GM18870 (cell line): ENCODE measurements around the gene PRELP.
"Not testable (repeated sequence)": the region's sequence is repeated elsewhere in the genome, so short reads cannot be mapped to it uniquely, and the experiment has no call there.

ENCODE experiments used
- ATAC-seq: cut with Tn5 transposase; IDR thresholded peaks from one replicate; pipeline ENCODE4 v1.9.1; 2021; ENCODE audit warnings: moderate library complexity; ENCODE audit not compliant: unreplicated experiment

The PRELP gene

DNA sequence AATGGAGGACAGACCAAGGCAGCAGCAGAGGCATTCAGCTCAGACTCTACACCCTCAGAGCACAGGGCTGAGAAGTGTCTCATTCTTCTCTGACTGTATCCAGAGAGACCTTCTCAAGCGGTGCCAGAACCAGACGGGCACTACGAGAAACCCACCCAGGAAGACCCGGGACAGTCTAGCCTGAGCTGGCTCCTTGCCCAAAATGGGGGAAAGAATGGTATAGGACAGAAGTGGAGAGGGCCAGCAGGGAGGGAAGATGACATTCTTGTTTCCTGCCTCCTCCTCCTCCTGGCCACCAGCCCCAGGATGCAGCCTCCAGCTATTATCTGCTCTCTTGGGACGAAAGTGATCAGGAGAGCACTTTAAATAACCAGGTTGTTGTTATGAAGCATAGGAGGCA is 22.6 kb upstream of the PRELP start:
- ATAC-seq, result no peak

DNA sequence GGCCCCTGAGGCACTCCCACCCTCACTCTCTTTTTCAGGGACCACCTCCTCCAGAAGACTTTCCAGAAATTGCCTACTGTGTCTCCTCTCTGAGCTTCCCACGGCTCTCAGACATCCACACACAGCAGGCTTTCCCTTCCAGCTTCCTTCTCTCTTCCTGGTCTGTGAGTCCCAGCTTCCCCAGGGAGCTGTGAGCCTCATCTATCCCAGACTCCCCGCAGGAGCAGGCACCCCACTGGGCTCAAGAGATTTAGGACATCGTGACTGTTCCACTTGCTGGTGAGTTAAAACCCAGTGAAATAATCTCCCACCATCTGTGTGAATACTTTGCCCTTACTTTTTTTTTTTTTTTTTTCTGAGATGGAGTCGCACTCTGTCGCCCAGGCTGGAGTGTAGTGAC is 22.0 kb upstream of the PRELP start:
- ATAC-seq, result no peak

DNA sequence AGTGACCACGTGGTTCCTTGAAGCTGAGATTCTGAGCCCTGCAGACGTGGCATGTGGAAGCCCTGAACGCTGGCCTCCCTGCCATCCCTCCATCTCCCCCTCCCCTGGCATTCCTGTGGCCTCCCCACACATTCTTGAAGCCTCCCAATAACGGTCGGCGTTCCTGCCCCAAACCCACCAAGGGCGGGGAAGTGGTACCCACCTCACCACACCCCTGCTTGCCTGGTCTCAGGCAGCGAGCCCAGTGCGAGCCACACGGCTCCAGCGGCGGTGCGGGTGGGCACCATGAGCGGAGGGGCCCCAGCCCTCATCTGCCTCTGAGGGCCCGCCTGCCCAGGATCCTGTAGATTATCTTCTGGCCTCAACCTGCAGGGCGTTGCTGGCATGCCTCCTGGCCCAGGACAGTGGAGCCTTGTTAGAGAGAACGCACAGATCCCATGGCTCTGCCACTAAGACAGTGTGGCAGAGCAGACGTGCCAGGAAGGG is 20.6 kb upstream of the PRELP start:
- ATAC-seq, result no peak

DNA sequence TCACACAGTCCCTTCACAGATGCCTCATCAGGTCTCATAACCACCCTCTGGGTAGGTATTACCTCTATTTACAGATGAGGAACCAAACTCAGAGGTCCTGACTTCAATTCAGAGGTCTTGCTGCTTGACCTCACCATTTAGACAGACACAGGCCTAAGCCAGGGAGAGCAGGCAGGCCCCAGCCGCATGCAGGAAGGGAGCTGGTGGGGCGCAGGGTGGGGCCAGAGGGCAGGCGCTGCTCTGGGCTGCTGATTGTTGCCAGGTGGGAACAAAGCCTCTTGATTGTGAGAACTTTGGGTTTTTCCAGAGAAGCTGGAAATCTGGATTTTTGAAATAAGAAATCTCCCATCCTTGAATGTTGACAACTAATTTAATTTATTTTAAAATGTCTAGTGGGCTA is 19.9 kb upstream of the PRELP start:
- ATAC-seq, result no peak

DNA sequence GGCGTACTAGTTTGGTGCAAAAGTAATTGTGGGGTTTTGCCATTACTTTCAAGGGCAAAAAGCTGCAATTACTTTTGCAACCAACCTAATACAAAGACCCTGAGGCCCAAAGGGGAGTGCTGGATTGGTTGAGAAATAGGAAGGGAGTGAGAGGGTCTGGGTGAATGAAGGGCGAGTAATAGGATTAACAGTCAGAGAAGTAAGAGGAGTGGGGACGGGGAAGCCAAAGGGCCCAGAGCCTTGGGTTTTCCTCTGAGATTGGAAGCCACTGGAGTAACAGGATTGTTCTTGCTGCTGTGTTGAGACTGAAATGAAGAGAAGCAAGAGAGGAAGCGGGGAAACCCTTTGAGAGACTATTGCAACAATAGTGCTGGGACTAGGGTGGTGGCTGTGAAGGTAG is 19.0 kb upstream of the PRELP start:
- ATAC-seq, result no peak

DNA sequence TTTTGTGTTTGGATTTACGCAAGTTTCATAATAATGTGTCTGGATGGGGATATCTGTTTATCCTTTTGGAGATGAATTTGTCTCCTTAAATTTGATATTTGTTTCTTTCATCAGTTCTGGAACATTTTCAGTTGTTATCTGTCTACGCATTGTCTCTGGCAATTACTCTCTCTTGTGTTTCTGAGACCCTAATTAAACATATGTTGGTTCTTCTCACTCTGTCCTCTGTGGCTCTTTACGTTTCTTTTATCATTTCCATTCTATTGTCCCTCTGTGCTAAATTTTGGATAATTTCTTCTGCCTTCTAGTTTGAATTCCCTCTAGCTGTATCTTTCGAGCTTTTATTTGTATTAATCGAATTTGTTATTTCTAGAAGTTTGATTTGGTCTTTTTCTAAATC is 17.5 kb upstream of the PRELP start:
- ATAC-seq, result no peak

DNA sequence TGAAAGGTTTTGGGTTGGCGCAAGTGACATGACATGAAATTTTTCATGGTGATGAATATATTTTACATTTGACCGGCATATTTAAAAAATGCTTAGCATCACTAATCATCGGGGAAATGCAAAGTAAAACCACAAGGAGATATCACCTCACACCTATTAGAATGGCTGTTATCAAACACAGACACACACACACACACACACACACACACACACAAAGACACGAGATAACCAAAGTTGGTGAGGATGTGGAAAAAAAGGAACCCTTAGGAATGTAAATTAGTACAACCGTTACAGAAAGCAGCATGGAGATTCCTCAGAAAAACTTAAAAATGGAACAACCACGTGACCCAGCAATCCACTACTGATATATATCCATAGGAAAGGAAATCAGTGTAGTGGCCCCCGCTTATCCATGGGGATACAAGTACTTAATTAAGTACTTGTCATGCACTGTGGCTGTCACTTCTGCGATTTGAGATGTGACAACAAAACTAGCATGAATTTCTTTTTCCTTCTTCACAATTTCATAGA is 15.9 kb upstream of the PRELP start:
- ATAC-seq, result no peak

DNA sequence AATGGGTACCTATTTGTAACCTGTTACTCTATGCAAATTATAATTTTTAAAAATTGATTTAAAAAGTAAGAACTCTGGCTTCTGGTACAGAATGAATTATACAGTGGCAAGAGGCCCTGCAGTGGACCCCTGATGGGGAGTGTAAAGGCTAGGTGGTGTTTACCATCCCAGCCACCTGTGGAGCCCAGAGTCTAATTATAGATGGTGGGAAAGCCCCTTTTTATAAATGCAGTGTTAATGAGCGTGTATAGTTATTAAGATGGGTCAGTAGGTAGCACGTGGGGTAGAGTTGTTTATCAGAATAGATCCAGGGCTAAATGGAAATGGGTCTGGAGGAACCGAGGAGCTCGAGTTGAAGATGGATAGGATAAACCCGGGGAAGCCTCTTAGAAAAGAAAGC is 13.9 kb upstream of the PRELP start:
- ATAC-seq, result no peak

DNA sequence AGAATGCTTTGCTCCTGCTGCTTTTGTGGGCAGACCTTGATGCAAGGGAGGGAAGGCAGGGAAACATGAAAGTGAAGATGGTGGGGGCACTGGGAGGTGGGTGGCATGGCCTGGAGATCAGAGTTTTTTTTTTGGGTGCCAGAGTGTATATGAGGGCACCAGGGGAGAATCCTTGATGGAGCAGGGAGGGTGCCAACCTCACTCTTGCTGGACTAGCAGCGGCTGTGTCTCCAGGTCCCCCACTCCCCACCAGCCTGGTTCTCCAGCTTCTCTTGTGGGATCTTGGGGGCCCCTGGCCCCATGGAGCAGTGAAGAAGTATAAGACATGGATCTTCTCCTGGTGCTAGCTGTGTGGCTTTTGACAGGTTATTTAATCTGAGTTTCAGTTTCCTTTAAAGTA is 13.5 kb upstream of the PRELP start:
- ATAC-seq, result no peak

DNA sequence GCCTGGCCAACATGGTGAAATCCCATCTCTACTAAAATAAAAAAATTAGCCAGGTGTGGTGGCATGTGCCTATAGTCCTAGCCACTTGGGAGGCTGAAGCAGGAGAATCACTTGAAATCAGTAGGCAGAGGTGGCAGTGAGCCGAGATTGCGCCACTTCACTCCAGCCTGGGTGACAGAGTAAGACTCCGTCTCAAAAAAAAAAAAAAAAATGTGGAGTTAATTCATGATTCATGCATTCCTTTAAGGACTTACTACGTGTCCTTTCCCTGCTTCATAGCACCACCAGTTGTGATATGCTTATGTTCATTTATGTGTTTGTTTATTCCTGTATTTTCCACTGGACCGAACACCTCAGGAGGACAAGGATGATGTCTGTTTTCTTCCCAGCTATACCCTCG is 12.7 kb upstream of the PRELP start:
- ATAC-seq, result no peak

DNA sequence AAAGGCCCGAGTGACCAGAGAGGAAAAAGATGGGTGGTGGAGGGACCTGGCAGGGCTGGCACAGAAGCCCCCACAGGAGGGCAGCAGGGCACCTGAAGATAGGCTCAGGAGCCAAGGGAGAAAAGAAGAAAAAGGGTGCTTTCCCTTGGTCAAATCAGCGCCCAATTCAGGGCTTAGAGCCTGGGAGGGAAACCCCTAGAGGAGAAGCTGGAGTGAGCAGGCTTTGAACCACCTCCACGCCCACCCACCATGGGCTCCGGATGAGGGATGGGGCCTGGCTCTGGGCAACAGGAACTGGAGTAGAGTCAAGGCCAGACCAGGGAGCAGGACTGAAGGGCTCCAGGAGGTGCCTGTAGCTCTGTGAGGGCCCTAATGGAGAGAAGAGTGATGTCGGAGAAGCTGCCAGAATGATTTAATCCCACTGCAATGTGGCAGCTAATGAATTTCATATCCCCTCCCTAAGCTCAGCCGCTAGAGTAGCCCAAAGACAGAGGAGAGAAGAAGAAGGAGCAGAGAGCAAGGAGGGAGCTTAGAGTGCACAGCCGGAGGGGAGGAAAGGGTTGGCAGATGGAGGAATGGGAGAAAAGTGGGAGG is 12.0 kb upstream of the PRELP start:
- no peak for ATAC-seq

DNA sequence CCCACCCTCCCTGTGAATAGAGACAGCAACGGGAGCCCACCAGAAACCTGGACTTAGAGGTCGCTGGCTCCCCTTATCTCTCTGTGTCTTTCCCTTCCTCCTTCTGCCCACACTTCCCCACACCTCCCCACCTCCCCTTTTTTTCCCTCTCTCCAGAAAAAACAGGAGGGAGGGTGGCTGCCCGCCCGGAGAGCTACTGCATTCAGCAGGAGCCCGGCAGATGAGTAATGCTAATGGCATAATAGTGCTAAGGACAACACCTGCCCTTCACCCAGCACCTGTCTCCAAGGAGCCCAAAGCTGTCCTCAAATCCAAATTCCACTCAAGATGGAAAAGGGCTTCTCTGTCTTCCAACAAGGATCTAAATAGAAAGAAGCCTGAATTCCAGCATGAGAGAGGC is 11.4 kb upstream of the PRELP start:
- ATAC-seq, result no peak

DNA sequence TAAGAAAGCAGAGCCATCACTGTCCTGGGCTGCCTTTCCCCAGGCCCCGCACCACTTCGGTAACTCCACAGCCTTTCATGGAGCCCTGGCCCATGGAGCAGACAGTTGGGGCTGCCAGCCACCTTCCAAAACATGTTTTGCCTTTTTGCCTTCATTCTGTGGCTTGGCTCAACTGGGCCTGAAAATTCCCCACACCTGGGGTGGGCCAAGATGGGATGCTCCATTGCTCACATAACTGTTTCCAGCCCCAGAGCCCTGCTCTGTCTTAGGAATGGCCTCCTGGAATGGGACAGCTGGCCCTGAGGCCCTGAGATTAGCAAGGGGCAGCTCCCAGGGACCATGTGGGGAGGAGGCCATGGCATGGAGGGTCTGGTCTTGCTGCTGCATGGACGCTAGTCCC is 10.9 kb upstream of the PRELP start:
- no peak for ATAC-seq

DNA sequence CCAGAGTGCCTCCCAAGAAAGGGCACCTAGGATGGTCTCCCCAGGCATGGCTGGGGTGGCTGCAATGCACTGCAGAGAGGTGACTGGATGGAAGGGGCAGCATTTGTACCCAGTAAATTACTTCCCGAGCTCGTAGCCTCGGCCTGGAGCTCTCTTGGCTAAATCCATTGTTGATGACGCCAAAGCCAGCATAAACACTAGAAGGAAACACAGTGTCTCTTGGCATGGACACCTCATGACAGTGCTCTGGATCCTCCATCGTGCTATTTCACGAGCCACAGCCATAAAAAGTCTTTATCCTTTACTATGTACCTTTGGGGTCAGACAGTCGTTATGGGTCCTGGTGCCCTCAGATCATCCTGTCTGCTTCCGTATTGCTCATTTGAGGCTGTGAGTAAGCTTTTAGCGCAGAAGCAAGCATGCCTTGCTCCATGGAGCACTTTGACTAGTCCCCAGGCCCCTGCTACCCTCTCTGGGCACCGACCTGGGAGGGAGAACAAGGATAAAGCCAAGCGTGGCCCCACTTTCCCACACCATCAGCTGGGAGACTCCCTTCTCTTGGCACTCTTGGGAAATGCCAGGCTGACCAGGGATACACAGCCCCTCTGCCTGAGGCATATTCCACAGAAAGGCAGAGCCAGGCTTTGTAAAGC is 10.3 kb upstream of the PRELP start:
- ATAC-seq, result no peak

DNA sequence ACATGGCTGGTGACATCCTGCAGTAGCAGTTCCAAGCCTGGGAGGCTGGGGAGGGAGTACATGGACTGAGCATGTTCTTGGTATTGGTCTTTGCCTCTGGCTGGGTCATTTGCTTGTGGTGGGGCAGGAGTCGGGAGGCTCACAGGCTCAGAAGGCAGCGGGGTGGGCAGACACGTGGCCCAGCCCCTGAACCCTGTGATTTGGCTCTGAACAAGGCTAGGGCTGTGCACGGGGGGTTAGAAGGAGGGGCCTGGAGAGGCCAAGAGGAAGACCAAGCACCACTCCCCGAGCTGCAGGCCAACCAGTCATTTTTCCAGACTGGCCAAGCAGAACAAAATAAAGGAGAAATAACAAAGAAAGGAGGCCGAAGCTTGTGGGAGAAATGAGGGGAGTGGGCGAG is 9.7 kb upstream of the PRELP start:
- no peak for ATAC-seq

DNA sequence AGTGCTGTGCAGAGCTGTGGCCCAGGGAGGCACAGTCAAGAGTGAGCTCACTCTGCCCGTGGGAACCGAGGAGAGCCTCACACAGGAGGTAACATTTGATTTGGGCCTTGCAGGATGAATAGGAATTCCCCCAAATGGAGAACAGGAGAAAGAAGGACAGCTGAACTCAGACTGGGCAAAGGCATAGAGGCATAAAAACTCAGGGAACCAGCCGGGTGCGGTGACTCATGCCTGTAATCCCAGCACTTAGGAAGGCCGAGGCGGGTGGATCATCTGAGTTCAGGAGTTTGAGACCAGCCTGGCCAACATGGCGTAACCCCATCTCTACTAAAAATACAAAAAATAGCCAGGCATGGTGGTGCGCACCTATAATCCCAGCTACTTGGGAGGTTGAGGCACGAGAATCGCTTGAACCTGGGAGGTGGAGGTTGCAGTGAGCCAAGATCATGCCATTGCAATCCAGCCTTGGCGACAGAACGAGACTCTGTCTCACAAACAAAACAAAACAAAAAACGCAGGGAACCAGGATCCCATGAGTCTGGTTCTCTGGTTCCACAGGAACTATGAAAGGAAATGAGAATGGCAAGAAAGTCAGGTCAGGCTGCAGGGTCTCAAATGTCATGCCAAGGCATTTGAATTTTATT is 8.6 kb upstream of the PRELP start:
- not testable (repeated sequence) for ATAC-seq

DNA sequence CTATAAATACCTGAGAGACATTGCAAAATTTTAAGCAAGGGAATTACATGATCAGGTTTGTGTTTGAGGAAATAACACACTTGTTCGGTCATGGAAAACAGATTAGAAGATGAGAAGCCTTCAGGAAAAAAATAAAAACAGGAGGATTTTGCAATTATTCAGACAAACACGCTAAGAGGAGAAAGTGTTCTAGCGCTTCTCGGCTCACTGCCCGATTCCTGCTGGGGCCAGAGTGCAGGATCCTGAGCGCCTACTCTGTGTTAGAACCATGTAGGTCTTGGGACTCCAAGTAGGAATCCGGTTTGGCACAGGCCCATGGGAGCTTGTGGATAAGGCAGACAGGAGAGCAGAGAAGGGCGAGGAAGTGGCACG is 8.1 kb upstream of the PRELP start:
- ATAC-seq, result no peak

DNA sequence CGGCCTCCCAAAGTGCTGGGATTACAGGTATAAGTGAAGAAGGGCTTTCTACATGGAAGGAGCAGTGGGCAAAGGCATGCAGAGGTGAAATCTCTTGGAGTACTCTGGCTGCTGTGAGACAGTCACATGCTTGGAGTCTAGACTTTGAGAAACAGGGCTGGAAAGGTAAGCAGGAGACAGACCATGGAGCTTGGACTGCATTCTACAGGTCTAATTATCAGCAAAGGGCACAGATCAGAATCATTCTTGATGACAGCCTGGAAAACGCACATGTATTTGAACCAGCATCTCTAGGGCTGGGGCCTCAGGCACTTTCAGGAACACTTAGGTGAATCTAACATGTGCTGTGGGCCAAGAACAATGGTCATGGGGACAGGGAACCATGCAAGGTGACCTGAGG is 7.3 kb upstream of the PRELP start:
- ATAC-seq, result no peak

DNA sequence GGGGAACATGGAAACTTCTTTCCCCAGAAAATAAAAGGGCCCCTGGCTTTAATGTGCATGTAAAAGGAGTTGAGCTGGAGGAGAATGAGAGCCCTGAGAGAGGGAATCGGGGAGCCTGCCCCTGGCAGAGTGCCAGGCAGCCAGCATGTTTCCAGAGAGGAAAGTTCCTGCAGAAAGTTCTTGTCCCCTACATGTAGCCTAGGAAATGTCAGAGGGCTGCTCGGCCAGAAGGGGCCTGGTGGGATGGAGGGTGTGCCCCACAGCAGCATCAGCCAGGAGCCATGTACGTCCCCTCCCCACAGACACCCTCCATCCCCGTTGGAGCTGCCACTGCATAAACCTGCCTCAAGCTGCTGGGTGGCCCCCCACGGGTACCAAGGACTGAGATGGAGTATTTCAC is 5.4 kb upstream of the PRELP start:
- no peak for ATAC-seq

DNA sequence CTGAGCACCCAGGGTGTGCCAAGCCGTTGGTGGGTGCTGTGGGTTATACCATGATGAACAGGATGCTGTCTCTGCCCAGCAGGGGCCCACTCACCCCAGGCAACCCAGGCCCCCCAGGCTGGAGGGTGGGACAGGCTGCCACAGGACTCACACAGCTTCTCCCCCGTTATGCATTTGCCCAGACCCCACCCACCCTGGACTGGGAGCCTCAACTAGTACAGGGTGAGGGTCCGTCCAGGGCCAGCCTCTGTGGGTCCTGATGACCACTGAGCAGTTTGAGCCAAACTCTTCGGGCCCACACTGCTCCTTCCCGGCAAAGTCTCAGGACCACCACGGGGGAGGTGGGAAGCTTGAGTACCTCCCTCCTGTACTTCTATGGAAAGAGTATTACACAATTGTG is 3.8 kb upstream of the PRELP start:
- ATAC-seq, result no peak

DNA sequence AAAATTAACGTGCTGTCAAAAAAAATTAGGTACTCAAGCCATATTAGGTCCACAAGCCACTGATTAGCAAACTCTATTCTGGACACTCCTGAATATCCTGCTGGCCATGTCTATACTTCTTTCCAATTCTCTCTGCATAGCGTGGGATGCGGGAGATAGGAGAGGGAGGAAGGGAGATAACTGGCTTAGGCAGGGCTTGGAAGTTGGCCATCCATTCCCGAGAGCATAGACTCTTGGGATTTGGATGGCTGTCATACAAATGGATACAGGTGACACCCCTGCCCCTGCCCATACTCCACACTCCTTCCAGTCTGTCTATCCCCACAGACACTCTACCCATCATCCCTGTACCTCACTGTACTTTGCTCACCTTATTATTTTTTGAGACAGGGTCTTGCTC is 2.3 kb upstream of the PRELP start:
- no peak for ATAC-seq

DNA sequence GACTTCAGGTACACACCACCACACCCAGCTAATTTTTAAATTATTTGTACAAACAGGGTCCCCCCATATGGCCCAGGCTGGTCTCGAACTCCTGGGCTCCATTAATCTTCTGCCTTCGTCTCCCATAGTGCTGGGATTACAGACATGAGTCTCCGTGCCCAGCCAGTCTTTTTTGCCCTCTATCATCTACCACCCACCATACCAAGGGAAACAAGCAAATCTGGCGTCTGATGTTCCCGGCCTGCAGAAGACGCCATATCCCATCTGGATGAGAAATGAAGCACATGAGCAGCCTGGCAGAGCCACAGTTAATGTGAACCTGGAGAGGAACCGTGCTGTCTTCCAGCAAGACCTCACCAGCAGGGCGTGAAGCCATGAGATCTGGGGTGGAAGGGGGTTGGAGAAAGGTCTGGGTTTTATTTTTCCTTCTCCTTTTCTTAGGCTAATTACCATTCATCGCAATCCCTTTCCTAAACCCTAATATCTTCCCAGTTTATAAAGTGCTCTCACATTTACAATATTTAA is 1.8 kb upstream of the PRELP start:
- no peak for ATAC-seq
